Dedifferentiated amniotic fluid mesenchymal stem cell (primary cell): ENCODE results near the gene DNAJB13.
"Not testable (repeated sequence)": the region's sequence is repeated elsewhere in the genome, so short reads cannot be mapped to it uniquely, and the experiment has no call there.

ENCODE experiments used
- DNase-seq: peaks from one replicate; pipeline ENCODE4 v3.0.0-alpha.2; 2016; ENCODE audit errors: extremely low spot score

Gene DNAJB13

DNA sequence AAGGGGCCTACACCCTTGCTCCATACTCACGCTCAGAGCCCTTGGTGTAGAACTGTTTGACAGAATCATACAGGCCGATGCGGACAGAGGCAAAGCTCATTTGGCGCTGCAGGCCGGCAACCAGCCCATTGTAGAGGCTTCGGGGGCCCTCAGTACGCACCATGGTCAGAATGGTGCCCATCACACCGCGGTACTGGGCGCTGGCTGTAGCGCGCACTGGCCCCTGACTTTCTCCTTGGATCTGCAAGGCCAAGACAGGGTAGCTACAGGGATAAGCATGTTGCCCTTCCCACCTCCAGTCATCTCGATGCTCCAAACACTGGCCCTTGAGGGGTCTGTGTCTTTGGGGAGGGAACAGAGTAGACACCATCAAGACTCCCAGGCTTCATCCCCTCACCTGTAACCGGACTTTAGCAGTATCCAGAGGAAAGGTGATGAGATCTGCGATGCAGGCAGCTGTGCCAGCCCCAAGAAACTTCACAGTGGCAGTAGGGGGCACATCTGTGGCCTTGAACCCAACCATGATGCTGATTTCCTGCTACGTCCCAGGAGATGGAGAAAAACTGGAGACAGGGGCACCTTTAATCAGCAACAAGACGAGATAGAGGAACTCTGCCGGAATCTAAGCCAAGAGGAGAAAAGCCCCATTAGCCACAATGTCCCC is 27.2 kb downstream of the DNAJB13 start:
- DNase-seq: no peak

DNA sequence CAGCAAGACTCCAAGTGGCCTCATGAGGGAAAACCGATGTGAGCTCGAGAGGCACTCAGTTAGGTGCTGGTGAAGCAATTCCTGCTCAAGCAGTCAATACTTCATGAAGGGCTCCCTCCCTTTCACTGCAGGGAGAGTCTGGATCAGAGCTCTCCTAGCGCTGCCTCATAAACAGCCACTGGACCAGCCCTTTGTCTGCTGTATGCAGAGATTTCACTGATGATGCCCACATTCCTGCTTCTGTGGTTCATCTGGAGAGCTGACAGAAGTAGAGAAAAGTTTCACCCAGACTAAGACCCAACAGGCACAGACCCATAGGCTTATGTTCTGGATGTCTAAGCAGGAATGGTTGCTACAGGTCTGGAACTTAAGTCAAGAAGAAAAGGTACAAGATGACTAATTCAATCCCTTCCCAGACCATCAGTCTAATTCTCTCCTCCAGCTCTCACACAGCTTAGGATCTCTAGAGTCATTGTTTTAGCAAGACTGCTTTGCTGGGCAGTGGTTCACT is 27.8 kb downstream of the DNAJB13 start:
- DNase-seq: peak; percentile 25

DNA sequence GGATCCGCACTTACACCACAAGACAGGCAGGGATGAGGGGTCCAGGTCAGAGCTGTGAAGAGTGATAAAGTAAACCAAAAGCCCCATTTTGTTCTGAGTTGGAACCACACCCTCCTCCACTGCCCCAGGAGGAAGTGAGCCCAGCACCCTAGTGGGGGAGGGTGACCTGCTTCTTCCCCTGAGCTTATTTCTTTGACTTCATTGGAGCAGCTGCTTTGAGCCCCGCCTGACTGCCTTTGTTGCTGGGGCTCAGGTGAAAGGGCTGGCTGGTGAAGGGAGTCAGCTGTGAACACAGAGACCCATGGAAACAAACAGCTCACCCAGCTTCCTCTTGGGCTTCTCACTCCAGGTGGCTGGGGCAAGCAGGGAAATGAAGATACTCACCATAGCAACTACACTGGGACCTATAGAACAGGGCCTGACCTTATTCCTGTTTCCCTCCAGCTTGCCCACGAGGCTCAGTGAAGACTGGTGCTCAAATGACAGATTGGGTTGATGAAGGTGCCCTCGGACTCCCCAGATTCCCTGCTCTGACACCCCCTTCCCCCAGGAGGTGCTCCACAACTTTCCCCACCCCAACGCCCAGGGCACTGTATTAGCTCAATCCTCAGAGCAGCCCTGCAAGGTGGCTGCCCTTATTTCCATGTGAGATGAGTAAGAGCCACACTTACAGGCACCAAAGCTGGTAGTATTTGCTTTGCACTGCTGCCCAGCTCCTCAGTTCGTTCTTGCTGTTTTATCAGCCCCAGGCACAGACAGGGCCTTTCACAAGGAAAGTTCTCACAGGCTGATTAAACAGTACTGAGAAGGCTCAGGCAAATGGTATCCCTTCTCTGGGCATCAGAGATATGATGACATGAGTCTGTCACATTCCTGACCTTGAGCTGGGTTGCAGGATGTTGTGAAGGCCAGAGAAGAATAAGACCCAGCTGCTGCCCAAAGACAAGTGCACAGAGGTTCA is 29.5 kb downstream of the DNAJB13 start:
- no peak for DNase-seq

DNA sequence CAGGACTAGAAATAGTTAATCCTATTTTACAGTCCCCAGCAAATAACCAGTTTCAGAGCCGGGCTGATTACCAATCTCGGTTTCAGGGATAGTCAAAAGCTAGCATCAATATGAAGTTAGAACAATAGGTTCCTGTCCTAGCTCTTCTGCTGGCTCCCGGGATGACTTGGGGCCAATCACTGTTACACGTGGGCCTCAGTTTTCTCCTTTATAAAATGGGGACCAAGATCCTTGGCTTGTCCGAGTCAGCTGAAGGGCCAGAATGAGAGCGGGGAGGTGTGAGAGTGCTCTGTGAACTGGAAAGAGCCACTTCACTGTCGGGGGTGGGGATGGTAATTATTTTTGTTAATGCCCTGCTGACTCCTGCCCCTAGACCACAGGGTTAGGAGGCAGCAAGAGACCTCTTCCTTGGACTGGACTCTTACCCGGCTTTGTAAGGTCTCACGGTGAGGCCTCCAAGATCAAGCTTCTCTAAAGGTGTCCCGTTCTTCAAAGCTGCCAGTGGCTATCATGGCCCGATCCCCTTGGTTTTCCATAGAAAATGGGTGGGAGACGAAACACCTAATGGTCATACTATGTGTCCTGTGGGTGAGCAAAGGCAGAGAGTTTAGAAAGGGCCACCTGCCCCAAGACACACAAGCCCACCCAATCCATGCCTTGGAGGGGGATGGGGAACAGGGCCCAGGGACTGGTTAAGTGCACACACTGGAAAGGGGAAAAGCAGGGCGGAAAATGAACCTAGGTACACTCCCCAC is 30.4 kb downstream of the DNAJB13 start:
- no peak for DNase-seq

DNA sequence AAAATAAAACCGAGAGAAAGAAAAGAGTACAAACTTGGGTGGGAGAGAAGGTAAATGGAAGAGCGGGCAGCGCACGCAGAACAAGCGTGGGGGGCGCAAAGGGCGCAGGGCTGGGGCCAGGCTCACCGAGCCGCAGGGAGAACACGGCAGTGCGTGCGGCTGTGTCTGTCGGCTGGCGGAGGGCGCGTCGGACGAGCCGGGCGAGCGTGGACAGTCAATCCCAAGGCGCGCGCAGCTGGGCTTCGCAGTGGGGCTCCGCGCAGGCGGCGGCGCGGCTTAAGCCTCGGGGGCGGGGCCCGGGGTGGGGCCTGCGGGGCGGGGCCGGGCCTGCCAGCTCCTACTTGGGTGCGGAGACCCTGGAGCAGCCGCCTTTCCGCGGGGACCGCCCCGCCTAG is 31.8 kb downstream of the DNAJB13 start, which contains the start of gene UCP2:
Gene UCP2, minus strand, starts transcription at position 249 of the 395 bp plus-strand sequence. CDS start 4,465 bp downstream, outside the sequence.
- peak; percentile 23 for DNase-seq

DNA sequence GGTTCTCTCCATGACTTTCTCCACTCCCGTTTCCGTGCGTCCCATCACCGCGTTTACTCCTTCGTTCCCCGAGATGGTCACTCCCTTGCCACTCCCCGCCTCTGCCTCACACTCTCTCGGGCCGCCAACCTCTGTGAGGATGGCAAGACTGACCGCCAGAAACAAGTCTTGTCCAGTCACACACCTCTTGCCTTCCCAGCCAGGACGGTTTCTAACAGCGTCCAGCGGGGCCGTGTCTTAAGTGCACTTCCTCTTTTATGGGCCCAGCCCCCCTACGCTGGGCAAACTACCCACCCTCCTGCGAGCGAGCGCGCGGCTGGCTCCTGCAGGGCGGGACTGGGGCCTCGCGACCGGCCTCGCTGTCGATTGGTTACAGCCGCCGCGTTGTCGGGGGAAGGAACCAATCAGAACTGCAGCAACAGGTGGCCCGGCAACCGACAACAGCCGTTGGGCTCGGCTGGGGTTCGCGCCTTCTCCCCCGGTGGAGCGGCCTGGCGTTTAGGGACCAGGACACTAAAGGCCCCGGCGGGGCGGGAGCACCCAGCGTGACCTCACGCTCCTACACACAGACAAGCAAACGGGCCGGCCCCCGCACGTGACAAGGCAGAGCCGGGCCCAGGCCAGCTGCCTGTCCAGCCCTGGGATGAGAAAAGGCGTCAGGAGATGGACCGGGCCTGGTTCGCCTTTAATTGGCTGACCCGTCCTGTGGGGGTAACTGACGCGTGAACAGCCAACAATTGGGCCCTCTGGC is 32.3 kb downstream of the DNAJB13 start:
- DNase-seq: peak; percentile 36

DNA sequence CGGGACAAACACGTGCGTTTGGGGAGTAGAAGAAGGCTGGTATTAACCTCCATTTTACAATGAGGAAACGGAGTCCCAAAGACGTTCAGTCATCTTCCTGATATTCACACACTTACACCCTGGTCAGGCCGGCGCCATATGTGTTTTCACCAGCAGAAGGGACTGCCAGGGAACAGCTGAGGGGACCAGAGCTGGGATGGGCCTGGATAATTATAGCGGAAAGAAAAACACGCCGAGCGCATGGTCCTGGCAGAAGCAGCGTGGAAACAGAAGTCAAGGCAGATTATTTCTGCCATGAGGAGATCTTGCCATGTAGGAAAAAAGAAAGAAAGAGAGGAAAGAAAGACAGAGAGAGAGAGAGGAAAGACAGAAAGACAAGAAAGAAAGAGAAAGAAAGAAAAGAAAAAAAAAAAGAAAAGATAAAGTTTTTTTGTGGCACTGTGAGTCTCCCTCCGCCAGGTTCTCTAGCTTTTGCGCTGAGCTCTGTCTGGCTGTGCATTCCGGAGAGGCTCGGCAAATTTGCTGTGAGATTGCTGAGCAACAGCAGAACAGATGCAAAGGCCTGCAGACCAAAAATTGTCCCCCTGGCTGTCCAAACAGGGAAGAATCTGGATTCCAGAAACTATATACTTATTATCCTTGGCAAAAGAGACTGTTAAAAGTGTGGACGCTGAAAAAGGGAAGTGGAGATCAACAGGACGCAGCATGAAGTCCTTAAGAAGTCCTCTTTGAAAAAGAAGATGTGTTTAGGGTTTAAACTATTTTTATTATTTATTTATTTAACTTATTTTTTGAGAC is 33.1 kb downstream of the DNAJB13 start:
- no peak for DNase-seq

DNA sequence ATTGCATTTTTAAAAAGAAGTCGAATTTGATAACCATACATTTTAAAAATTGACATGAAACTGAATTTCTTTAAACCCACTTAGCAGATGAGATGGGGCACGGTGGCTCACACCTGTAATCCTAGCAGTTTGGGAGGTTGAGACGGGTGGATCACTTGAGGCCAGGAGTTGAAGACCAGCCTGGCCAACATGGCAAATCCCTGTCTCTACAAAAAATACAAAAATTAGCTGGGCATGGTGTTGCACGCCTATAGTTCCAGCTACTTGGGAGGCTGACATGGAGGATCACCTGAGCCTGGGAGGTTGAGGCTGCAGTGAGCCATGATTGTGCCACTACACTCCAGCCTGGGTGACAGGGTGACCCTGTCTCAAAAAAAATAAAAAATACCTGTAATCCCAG is 34.8 kb downstream of the DNAJB13 start:
- DNase-seq: not testable (repeated sequence)

DNA sequence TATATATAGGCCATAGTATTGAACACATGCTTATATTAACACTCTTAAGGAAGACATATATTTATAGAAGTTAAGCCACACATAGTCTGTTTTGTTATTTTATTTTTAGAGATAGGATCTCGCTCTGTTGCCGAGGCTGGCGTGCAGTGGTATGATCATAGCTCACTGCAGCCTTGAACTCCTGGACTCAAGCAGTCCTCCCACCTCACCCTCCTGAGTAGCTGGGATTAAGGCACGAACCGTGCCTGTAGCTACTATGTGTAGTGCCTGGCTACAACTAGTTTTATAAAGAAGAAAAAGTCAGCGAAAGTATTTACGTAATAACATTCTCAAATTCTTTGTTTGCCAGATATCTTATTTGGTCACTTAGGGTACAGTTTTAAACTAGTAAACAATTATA is 37.4 kb downstream of the DNAJB13 start:
- no peak for DNase-seq

DNA sequence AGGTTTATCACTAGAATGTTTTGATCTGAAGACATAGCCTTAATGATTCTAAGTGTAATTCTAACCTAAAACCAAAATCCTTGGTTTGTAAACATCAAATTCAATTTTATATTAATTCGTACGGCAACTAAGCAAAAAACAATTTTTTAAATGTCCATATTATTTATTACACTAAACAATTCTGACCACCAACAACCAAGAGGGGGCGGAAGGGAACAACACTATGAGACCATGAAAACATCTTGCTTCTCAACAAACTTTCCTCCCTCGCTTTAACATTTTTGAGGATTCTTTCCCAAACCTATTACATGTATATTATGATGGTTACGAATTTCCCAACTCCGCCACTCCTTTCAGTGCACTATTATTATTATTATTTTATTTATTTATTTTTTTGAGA is 38.3 kb downstream of the DNAJB13 start:
- DNase-seq: no peak

DNA sequence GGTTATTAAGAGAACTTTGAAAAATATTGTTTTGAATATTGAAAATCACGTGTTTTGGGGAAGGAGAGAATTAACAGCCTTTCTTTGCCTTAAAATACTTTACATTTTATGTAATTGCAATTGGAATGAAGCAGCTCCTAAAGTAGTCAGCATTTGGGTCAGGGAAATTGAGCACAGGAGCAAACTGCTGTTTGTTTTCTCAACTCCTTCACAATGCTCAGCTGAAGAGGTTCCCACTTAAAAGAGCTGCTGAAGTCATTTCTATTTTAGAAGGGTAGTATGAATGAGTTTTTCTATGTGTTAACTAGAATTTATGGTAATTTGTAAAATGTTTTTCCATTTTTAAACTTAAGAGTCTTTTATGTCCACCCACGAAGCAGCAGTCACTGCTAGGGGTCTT is 39.9 kb downstream of the DNAJB13 start:
- DNase-seq: no peak

DNA sequence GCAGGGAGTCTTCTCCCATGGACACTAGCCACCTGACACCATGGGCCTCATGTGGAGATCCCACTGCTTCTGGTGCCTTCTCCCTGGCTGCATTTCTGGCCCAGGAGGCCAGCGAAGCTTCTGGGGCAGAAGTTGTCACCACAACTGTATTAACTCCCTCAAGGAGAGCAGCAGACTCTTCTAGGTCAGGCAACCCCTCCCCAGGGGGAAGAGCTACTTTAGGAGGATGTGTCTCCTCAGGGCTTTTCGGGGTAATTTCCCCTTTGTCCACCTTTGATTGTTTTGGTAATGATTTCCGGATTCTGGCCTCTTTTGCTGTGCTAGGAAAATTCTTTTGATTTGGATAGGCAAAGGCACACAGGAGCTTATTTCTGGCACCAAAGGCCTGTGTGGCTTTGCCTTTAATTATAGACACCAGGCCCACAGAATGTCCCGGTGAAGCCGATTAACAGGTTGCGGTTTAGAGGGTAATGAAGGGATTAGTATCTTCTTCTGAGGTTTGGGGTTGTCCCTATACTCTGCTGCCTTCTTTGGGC is 40.7 kb downstream of the DNAJB13 start:
- no peak for DNase-seq

DNA sequence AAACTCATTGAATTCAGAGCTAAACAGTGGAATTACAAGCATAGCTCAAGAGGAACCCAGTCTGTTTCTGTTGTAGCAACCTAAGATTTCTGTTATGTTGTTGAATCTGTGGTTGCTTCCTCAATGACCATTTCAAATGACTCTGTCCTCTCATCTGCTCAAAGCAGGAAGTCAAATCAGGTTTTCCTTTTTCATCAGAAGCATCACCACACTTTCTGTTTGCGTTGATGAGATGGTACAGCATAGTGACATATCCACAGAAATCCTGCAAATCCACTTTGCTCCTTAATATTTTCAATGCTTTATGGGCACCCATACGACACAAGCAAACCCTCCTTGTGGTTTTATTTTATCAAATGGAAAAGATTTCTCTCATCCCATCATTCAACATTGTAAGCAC is 44.4 kb downstream of the DNAJB13 start:
- DNase-seq: no peak

DNA sequence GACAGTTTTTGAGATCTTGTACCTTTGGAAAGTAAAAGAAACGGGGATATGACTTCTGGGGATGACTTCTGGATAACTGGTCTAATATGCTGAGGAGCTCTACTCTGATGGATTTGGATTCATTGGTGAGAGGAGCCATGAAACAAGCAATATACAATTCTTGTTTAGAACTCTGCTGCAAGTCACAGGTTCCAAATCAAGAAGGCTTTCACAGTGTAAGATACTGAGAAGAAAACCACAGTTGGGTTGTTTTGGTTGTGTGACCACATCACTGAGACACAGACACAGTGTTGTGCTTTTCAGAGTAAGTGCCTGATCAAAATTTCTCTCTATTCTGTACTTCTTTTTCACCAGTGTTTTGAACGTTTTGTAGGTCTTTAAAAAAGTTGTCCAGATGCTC is 44.9 kb downstream of the DNAJB13 start:
- DNase-seq: no peak

DNA sequence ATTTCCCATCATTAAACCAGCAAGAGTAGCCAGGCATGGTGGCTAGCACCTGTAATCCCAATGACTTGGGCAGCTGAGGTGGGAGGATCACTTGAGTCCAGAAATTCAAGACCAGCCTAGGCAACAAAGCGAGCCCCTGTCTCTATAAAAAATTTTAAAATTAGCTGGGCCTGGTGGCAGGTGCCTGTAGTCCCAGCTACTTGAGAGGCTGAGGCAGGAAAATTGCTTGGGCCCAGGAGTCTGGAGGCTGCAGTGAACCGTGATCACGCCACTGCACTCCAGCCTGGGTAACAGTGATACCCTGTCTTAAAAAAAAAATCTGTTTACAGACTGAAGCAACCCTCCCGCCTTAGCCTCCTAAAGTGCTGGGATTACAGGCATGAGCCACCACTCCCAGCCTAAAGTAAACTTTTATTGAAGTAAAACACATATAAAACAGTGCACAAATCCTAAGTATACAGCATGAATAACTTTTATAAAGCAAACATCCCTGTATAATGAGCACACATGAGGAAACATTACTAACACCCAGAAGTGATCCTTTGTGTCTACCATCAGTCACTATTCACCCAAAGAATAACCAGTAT is 45.4 kb downstream of the DNAJB13 start:
- DNase-seq: no peak

DNA sequence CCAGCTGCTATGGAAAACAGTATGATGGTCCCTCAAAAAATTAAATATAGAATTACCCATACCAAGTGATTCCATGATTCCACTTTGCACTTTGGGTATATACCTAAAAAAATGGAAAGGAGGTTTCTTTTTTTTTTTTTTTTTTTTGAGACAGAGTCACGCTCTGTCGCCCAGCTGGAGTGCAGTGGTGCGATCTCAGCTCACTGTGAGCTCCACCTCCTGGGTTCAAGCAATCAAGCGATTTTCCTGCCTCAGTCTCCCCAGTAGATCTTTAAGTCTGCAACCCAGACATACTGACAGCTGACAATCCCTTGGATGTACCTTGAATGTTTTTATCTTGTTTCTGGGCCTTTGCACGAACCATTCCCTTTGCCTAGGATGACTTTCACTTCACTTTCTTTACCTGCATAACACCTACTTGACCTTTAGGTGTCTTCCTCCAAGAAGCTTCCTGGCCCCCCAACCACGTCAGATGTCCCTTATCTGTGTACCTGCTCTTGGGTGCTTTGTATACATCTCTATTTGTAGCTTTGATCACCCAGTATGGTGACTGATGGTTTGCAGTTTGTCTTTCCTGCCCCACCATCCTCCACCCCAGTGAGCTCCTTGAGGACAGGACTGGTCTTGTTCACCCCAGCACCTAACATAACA is 46.4 kb downstream of the DNAJB13 start:
- no peak for DNase-seq

DNA sequence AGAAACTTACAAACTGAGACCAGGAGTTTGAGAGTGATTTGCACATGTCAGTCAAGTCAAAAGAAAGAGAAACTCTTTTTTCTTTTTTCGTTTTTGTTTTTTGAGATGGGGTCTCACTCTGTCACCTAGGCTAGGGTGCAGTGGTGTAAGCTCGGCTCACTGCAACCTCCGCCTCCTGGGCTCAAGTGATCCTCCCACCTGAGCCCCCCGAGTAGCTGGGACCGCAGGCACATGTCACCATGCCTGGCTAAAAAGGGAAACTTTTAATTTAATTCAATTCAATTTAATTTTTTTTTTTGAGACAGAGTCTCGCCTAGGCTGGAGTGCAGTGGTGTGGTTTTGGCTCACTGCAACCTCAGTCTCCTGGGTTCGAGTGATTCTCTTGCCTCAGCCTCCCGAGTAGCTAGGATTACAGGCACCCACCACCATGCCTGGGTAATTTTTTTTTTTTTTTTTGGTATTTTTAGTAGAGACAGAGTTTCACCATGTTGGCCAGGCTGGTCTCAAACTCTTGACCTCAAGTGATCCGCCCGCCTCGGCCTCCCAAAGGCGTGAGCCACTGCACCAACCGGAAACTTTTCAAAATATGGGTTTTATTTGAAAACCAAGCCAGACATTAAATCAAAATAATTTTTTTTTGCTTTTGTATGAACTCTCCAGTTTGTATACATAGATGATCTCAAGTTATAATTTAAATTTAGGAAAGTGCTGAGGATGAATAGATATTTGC is 48.2 kb downstream of the DNAJB13 start:
- DNase-seq: no peak

DNA sequence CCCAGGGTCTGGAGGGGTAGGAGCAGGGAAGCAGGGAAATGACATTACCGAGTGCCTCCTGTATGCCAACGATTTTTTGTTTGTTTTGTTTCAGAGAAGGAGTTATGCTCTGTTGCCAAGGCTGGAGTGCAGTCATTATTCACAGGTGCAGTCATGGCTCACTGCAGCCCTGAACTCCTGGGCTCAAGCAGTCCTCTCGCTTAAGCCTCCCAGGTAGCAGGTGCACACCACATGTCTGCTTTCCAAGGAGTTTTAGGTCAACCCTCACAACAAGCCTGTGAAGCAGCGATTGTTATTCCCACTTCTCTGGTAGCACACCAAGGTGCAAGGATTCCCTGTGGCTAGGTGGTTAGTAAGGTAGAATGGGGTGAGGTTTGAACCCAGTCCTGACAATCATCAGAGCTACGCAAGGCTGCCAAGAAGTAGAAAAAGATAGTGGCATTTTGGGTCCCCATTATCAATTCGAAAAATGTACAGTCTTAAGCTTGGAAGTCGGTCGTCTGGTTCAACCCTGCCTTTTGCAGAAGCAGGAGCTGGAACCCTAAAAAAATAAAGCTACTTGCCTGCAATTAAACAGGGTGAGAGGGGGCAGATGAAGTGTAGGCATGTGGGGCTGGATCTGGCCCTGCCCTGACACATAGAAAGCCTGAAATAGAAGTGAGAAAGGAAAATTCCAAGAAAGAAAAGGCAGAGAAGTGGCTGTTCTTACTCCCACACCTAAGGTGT is 48.9 kb downstream of the DNAJB13 start:
- no peak for DNase-seq
